Measurements from ENCODE around the gene CTSH.
A peak's percentile ranks its signal among the peaks of the same experiment; 100 is the strongest.
"Not testable (repeated sequence)": the region's sequence is repeated elsewhere in the genome, so short reads cannot be mapped to it uniquely, and the experiment has no call there.

The CTSH gene

DNA sequence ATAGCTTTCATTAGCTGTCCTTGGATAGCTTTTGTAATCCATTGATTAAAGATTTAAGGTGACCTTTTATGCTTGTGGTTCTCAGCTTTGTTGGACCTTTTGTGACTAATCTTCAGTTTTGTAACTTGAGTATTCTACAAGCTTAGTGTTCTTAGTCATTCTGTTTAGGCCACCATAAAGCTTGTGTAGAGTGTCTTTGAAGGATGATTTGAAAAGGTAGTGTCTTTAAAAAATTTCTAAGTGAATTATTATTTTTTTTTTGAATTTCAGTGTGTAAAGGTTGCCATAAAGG lies 64.7 kb downstream of the CTSH start:
- Histone ChIP-seq H3K36me3 (replicated peaks) (peaks cover 25% of the 10 kb centered on the region), H3K27me3 (replicated peaks) (no peaks in the 10 kb centered on the region), H3K4me3 (ENCODE audit: low read depth, low read length) (no peak overlapping the region), H3K27ac (no peak overlapping the region)
- in situ Hi-C loops (cut with HindIII; ENCODE audit: low pct_ligation_motif_present, low sequenced_read_pairs): no loop called here
- DNase-seq: no peak
- TF ChIP-seq CTCF (IDR thresholded peaks at IDR 0.05; ENCODE audit: low read depth, low read length, missing control alignments): no peak

DNA sequence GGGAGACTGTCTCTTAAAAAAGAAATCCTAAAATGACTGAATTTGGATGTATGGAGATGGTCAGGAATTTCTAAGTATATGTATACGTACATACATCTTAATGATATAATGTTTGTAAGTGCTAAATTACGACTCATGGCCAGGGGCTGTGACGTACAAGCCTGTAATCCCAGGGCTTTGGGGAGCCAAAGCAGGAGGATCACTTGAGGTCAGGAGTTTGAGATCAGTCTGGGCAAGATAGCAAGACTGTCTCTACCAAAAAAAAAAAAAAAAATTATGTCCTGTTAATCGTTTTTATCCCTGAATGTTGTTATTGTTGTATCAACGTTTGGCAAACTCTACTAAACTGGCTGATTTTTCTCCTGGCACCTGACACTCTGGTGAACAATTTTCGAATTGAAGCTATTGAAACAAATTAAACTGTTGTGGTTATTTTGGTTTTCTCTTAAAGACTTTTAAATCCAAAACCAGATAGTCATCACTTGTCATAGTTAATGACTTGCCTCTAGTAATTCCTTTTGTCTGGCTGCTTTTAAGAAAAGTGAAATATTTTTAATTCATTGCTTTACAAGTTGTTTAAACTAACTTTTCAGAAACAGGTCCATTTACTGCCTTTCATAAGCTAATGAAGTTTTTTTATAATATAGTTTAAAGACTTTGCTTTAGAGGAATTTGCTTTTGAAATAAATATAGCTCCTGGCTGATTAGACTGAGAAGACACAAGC lies 65.2 kb downstream of the CTSH start:
- no peak for DNase-seq
- no peak overlapping the region for H3K4me3 ChIP-seq (ENCODE audit: low read depth, low read length)
- peak overlapping the region; percentile 61 for H3K27ac ChIP-seq
- H3K27me3 ChIP-seq (replicated peaks): no peaks in the 10 kb centered on the region
- no peak for TF ChIP-seq CTCF (IDR thresholded peaks at IDR 0.05; ENCODE audit: low read depth, low read length, missing control alignments)
- in situ Hi-C loops (cut with HindIII; ENCODE audit: low pct_ligation_motif_present, low sequenced_read_pairs): no loop called here
- peaks cover 20% of the 10 kb centered on the region for H3K36me3 ChIP-seq (replicated peaks)

DNA sequence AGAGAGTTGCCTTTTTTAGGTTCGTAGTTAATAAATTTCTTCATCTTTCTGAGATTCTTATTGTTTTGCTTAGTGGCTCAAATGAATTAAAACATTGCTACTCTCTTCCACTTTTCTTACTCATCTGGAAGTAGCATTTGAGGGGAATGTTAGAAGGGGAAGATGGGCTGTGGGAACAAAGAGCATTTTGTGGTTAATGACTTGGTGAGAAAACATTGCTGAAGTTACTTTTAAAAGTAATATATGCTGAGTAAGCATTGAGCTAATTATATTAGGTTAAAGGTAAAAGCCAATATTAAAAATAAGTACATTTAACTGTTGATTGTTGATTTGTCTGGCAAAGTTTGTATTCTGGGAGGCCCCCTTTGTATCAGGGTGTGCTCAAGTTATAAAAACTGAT lies 66.5 kb downstream of the CTSH start:
- in situ Hi-C loops (cut with HindIII; ENCODE audit: low pct_ligation_motif_present, low sequenced_read_pairs): no loop called here
- no peak for TF ChIP-seq CTCF (IDR thresholded peaks at IDR 0.05; ENCODE audit: low read depth, low read length, missing control alignments)
- peaks cover 15% of the 10 kb centered on the region for H3K36me3 ChIP-seq (replicated peaks)
- no peaks in the 10 kb centered on the region for H3K27me3 ChIP-seq (replicated peaks)
- no peak overlapping the region for H3K4me3 ChIP-seq (ENCODE audit: low read depth, low read length)
- peak overlapping the region; percentile 61 for H3K27ac ChIP-seq
- peak; percentile 42 for DNase-seq

DNA sequence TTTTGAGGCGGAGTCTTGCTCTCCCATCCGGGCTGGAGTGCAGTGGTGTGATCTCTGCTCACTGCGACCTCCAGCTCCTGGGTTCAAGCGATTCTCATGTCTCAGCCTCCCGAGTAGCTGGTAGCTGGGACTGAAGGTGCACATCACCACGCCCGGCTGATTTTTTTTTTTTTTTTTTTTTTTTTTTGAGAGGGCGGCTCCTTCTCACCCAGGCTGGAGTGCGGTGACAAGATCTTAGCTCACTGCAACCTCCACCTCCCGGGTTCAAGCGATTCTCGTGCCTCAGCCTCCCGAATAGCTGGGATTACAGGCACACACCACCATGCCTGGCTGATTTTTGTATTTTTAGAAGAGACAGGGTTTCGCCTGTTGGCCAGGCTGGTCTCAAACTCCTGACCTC lies 67.9 kb downstream of the CTSH start:
- H3K27ac ChIP-seq; H3K27me3 ChIP-seq (replicated peaks); DNase-seq; H3K4me3 ChIP-seq (ENCODE audit: low read depth, low read length); in situ Hi-C loops (cut with HindIII; ENCODE audit: low pct_ligation_motif_present, low sequenced_read_pairs): not testable (repeated sequence)
- H3K36me3 ChIP-seq (replicated peaks): peaks cover 11% of the 10 kb centered on the region

DNA sequence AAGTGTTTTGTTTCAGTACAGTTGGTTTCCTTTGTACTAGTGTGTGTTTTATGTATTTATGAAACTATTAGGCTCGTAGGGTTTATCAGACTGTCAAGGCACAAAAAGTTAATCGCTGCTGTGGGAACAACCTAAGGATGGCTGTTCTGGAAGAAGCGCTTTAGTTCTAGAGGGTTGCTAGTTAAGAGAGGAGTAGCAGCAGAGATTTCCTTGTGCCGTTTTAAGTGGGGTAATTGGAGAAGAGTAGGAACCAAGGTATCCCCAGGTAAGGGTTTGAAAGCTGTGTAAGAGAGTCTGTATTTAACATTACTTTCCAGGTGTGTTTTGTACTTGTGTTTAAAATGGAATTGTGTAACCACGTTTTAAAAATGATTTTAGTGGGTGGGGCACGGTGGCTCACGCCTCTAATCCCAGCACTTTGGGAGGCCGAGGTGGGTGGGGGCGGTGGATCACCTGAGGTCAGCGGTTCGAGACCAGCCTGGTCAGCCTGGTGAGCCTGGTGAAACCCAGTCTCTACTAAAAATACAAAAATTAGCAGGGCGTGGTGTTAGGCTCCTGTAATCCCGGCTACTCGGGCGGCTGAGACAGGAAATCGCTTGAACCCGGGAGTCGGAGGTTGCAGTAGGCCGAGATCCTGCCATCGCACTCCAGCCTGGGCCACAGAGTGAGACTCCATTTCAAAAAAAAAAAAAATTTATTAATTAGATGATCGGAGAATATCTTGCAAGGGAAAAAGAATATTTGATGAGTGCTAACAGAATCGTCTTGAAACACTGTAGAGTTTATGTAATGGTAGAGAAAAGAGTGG lies 69.5 kb downstream of the CTSH start:
- Histone ChIP-seq H3K27me3 (replicated peaks) (no peaks in the 10 kb centered on the region), H3K4me3 (ENCODE audit: low read depth, low read length) (peak overlapping the region; percentile 98), H3K36me3 (replicated peaks) (peaks cover 3% of the 10 kb centered on the region), H3K27ac (peak overlapping the region; percentile 100)
- TF ChIP-seq CTCF (IDR thresholded peaks at IDR 0.05; ENCODE audit: low read depth, low read length, missing control alignments): no peak
- DNase-seq: no peak
- in situ Hi-C loops (cut with HindIII; ENCODE audit: low pct_ligation_motif_present, low sequenced_read_pairs): no loop called here

GRCh38 chr15:78873793-78874765 lies 70.8 kb downstream of the CTSH start:
- in situ Hi-C loops (cut with HindIII; ENCODE audit: low pct_ligation_motif_present, low sequenced_read_pairs): no loop called here
- no peaks in the 10 kb centered on the region for H3K27me3 ChIP-seq (replicated peaks)
- H3K27ac ChIP-seq: peak overlapping the region; percentile 100
- peaks cover 3% of the 10 kb centered on the region for H3K36me3 ChIP-seq (replicated peaks)
- peak overlapping the region; percentile 98 for H3K4me3 ChIP-seq (ENCODE audit: low read depth, low read length)
- no peak for TF ChIP-seq CTCF (IDR thresholded peaks at IDR 0.05; ENCODE audit: low read depth, low read length, missing control alignments)
- no peak for DNase-seq
